Calu3 (cell line): ENCODE measurements around the gene TSC1. TPM values are rescaled to one million over a fixed set of nuclear protein-coding genes. Genes with fewer than 3 reads are reported as not detected.
"Not testable (repeated sequence)": the region's sequence is repeated elsewhere in the genome, so short reads cannot be mapped to it uniquely, and the experiment has no call there.

Experiments used
- BruUV-seq: library from RNA; stranded (reverse); fragments of 400-500 nt; replicated peaks from 2 replicates; lab custom pipeline; 2021; lab: Mats Ljungman, UMichigan
- CTCF ChIA-PET: fragments of 300-600 bp; sonication (Branson Sonifier 250); formaldehyde crosslinking; loops from one replicate; lab custom pipeline; 2022; ENCODE audit warnings: antibody characterized with exemption; lab: Charles Lee
- DNase-seq: peaks from one replicate; pipeline ENCODE4 v3.0.0; 2022
- H3K27ac Mint-ChIP-seq: one replicate; pipeline ENCODE4 v1.8.0; 2022; ENCODE audit warnings: mixed read lengths; ENCODE audit not compliant: unreplicated experiment
- H3K27me3 Mint-ChIP-seq: one replicate; pipeline ENCODE4 v1.8.0; 2022; ENCODE audit warnings: mixed read lengths; ENCODE audit not compliant: unreplicated experiment
- H3K36me3 Mint-ChIP-seq: one replicate; pipeline ENCODE4 v1.8.0; 2022; ENCODE audit warnings: mild to moderate bottlenecking, moderate library complexity, mixed read lengths; ENCODE audit not compliant: insufficient read depth, unreplicated experiment
- H3K4me1 Mint-ChIP-seq: one replicate; pipeline ENCODE4 v1.8.0; 2022; ENCODE audit warnings: mild to moderate bottlenecking, low read depth, mixed read lengths; ENCODE audit not compliant: unreplicated experiment
- H3K4me3 Mint-ChIP-seq: one replicate; pipeline ENCODE4 v1.8.0; 2022; ENCODE audit warnings: mild to moderate bottlenecking, low read depth, moderate library complexity, mixed read lengths; ENCODE audit not compliant: unreplicated experiment
- H3K9me3 Mint-ChIP-seq: one replicate; pipeline ENCODE4 v1.8.0; 2022; ENCODE audit warnings: low read depth, mixed read lengths; ENCODE audit not compliant: unreplicated experiment
- CTCF ChIP-seq: fragments of 200-600 bp; IDR thresholded peaks from one replicate; pipeline ENCODE4 v1.8.0; 2022; ENCODE audit warnings: antibody characterized with exemption; ENCODE audit not compliant: unreplicated experiment
- intact Hi-C: fragments of 100-400 bp; cut with micrococcal nuclease; formaldehyde crosslinking; loops from one replicate; pipeline ENCODE4 v1.10.0; 2022; ENCODE audit not compliant: unreplicated experiment
- total RNA-seq: library from RNA; stranded (reverse); gene quantifications from 2 replicates; pipeline ENCODE4 v1.2.3, GENCODE V29; 2022

Gene TSC1
- total RNA-seq, 1 experiment from 2014 or later: 31.7 TPM

GRCh38 chr9:132969783-132970182 lies 25.4 kb upstream of the TSC1 start:
- BruUV-seq: no TSS peak
- intact Hi-C loops: loop anchor here (5.0 kb wide), 1 partner anchor 172 kb away; no protein-coding TSS in a partner anchor
- CTCF ChIA-PET: no interaction called here

GRCh38 chr9:132967908-132968307 lies 23.5 kb upstream of the TSC1 start:
- H3K36me3 Mint-ChIP-seq, DNase-seq, CTCF ChIA-PET, BruUV-seq, H3K27ac Mint-ChIP-seq, intact Hi-C loops, H3K4me3 Mint-ChIP-seq, H3K9me3 Mint-ChIP-seq, H3K27me3 Mint-ChIP-seq: not testable (repeated sequence)
- peaks cover 11% of the 10 kb centered on the region for H3K4me1 Mint-ChIP-seq

More at GRCh38 chr9:132969783-132970182, 25.4 kb upstream of the TSC1 start:
- no peaks in the 10 kb centered on the region for H3K9me3 Mint-ChIP-seq
- TF ChIP-seq CTCF: no peak
- H3K36me3 Mint-ChIP-seq: peaks cover 7% of the 10 kb centered on the region
- no peak overlapping the region for H3K27ac Mint-ChIP-seq
- H3K4me3 Mint-ChIP-seq: no peak overlapping the region
- peaks cover 11% of the 10 kb centered on the region for H3K4me1 Mint-ChIP-seq
- no peak for DNase-seq
- H3K27me3 Mint-ChIP-seq: no peaks in the 10 kb centered on the region

- H3K4me3 Mint-ChIP-seq: no peak overlapping the region
- H3K27ac Mint-ChIP-seq: no peak overlapping the region
- CTCF ChIA-PET: no interaction called here
- no peak for TF ChIP-seq CTCF
- no TSS peak for BruUV-seq
- H3K27me3 Mint-ChIP-seq: peaks cover 12% of the 10 kb centered on the region
- no peak for DNase-seq
- H3K9me3 Mint-ChIP-seq: no peaks in the 10 kb centered on the region
- H3K36me3 Mint-ChIP-seq: no peaks in the 10 kb centered on the region
- H3K4me1 Mint-ChIP-seq: no peaks in the 10 kb centered on the region
- intact Hi-C loops: no loop called here
Observed at GRCh38 chr9:132965478-132965877, 21.1 kb upstream of the TSC1 start.

- TF ChIP-seq CTCF: no peak
- H3K36me3 Mint-ChIP-seq: no peaks in the 10 kb centered on the region
- peaks cover 13% of the 10 kb centered on the region for H3K9me3 Mint-ChIP-seq
- DNase-seq: no peak
- CTCF ChIA-PET: interaction anchor here (0.7 kb wide), 1 partner anchor 534 kb away, joined by 4 read pairs; no protein-coding TSS in a partner anchor
- peaks cover 13% of the 10 kb centered on the region for H3K4me1 Mint-ChIP-seq
- H3K4me3 Mint-ChIP-seq: no peak overlapping the region
- H3K27me3 Mint-ChIP-seq: peaks cover 51% of the 10 kb centered on the region
- H3K27ac Mint-ChIP-seq: no peak overlapping the region
- intact Hi-C loops: no loop called here
- no TSS peak for BruUV-seq
Observed at GRCh38 chr9:132961002-132961401, 16.6 kb upstream of the TSC1 start.

- Mint-ChIP-seq H3K4me3 (no peak overlapping the region), H3K27ac (no peak overlapping the region), H3K4me1 (peaks cover 13% of the 10 kb centered on the region), H3K27me3 (peaks cover 51% of the 10 kb centered on the region), H3K36me3 (no peaks in the 10 kb centered on the region), H3K9me3 (peaks cover 13% of the 10 kb centered on the region)
- no peak for TF ChIP-seq CTCF
- intact Hi-C loops: no loop called here
- CTCF ChIA-PET: no interaction called here
- no peak for DNase-seq
- no TSS peak for BruUV-seq
Observed at GRCh38 chr9:132957805-132958204, 13.4 kb upstream of the TSC1 start.
